Brain microvascular endothelial cell (primary cell): ENCODE measurements around the gene CAMK1G.

Experiments
- DNase-seq: peaks from one replicate; pipeline ENCODE4 v3.0.0-alpha.2; 2020
- H3K27ac ChIP-seq: fragments of 250-450 bp; sonication (Bioruptor Pico); 2 replicates; pipeline ENCODE4 v1.5.1; 2020; ENCODE audit warnings: mild to moderate bottlenecking, moderate library complexity
- H3K27me3 ChIP-seq: fragments of 250-450 bp; sonication (Bioruptor Pico); replicated peaks from 2 replicates; pipeline ENCODE4 v1.5.1; 2020; ENCODE audit warnings: mild to moderate bottlenecking
- H3K36me3 ChIP-seq: fragments of 250-450 bp; sonication (Bioruptor Pico); replicated peaks from 2 replicates; pipeline ENCODE4 v1.5.1; 2020; ENCODE audit warnings: mild to moderate bottlenecking
- H3K4me3 ChIP-seq: 2 replicates; pipeline ENCODE4 v1.5.1; 2011; ENCODE audit warnings: low read depth, mild to moderate bottlenecking, control low read depth, low read length, moderate library complexity
- CTCF ChIP-seq: IDR thresholded peaks from 2 replicates; pipeline ENCODE4 v1.5.1; 2011; ENCODE audit warnings: low read depth, mild to moderate bottlenecking, moderate library complexity, low read length, control low read depth, inconsistent platforms; ENCODE audit errors: missing control alignments
- in situ Hi-C: cut with HindIII; loops from 2 replicates; pipeline ENCODE4 v1.10.0; 2017; ENCODE audit warnings: low sequenced_read_pairs, low pct_ligation_motif_present

The CAMK1G gene

GRCh38 chr1:209618756-209619420, 35.4 kb downstream of the CAMK1G start:
- DNase-seq, result no peak
- in situ Hi-C loops, result no loop called here
- no peak overlapping the region for H3K4me3 ChIP-seq
- no peak overlapping the region for H3K27ac ChIP-seq
- no peaks in the 10 kb centered on the region for H3K27me3 ChIP-seq
- no peak for TF ChIP-seq CTCF
- H3K36me3 ChIP-seq, result no peaks in the 10 kb centered on the region

GRCh38 chr1:209619696-209620486, 36.4 kb downstream of the CAMK1G start:
- in situ Hi-C loops, result no loop called here

GRCh38 chr1:209620487-209620884, 37.0 kb downstream of the CAMK1G start:
- Histone ChIP-seq H3K36me3 (no peaks in the 10 kb centered on the region), H3K27ac (no peak overlapping the region), H3K4me3 (no peak overlapping the region), H3K27me3 (no peaks in the 10 kb centered on the region)
- in situ Hi-C loops, result no loop called here
- DNase-seq, result no peak
- no peak for TF ChIP-seq CTCF

More at GRCh38 chr1:209619696-209620486, 36.4 kb downstream of the CAMK1G start:
- TF ChIP-seq CTCF, result no peak
- no peaks in the 10 kb centered on the region for H3K36me3 ChIP-seq
- no peak overlapping the region for H3K27ac ChIP-seq
- H3K4me3 ChIP-seq, result no peak overlapping the region
- no peaks in the 10 kb centered on the region for H3K27me3 ChIP-seq
- no peak for DNase-seq

- H3K4me3 ChIP-seq, result no peak overlapping the region
- DNase-seq, result no peak
- in situ Hi-C loops, result no loop called here
- H3K36me3 ChIP-seq, result no peaks in the 10 kb centered on the region
- H3K27ac ChIP-seq, result no peak overlapping the region
- TF ChIP-seq CTCF, result no peak
- no peaks in the 10 kb centered on the region for H3K27me3 ChIP-seq
These were observed 37.8 kb downstream of the CAMK1G start for GRCh38 chr1:209621286-209621685.

GRCh38 chr1:209621741-209622655, 38.5 kb downstream of the CAMK1G start:
- no peak overlapping the region for H3K4me3 ChIP-seq

More at GRCh38 chr1:209621741-209622655, 38.5 kb downstream of the CAMK1G start:
- Histone ChIP-seq H3K36me3 (no peaks in the 10 kb centered on the region), H3K27me3 (no peaks in the 10 kb centered on the region), H3K27ac (no peak overlapping the region)
- no peak for DNase-seq
- no peak for TF ChIP-seq CTCF
- in situ Hi-C loops, result no loop called here
